ENCODE results near the gene OTOG.

OTOG gene

GRCh38 chr11:17548444-17548843, 1.4 kb downstream of the OTOG start:
- no peak for DNase-seq (ENCODE audit: low read depth in 1 of 2, low spot score in 1 of 2)
- H3K4me3 ChIP-seq (replicated peaks; ENCODE audit: insufficient read depth, low read length) = no peak overlapping the region
- H3K27ac ChIP-seq (replicated peaks) = no peak overlapping the region
- H3K27me3 ChIP-seq (ENCODE audit: insufficient read depth, poor library complexity, severe bottlenecking) = peaks cover 9% of the 10 kb centered on the region
- TF ChIP-seq REST (IDR thresholded peaks at IDR 0.05; ENCODE audit: insufficient replicate concordance, low read depth) (no peak), SPI1 (IDR thresholded peaks at IDR 0.05; ENCODE audit: borderline replicate concordance, low read depth) (no peak), POLR2AphosphoS5 (IDR thresholded peaks at IDR 0.05; ENCODE audit: low read depth) (no peak), GABPA (IDR thresholded peaks at IDR 0.05; ENCODE audit: low read depth) (no peak), CTCF (IDR thresholded peaks at IDR 0.05; ENCODE audit: insufficient read depth, low read length) (no peak)

GRCh38 chr11:17550450-17551346, 3.6 kb downstream of the OTOG start:
- Histone ChIP-seq H3K4me3 (replicated peaks; ENCODE audit: insufficient read depth, low read length) (no peak overlapping the region), H3K27ac (replicated peaks) (no peak overlapping the region), H3K27me3 (ENCODE audit: insufficient read depth, poor library complexity, severe bottlenecking) (peaks cover 4% of the 10 kb centered on the region)
- no peak for TF ChIP-seq CTCF (IDR thresholded peaks at IDR 0.05; ENCODE audit: insufficient read depth, low read length)
- no peak for TF ChIP-seq POLR2AphosphoS5 (IDR thresholded peaks at IDR 0.05; ENCODE audit: low read depth)
- no peak for TF ChIP-seq SPI1 (IDR thresholded peaks at IDR 0.05; ENCODE audit: borderline replicate concordance, low read depth)
- no peak for TF ChIP-seq GABPA (IDR thresholded peaks at IDR 0.05; ENCODE audit: low read depth)
- TF ChIP-seq REST (IDR thresholded peaks at IDR 0.05; ENCODE audit: insufficient replicate concordance, low read depth) = no peak
- DNase-seq (ENCODE audit: low read depth in 1 of 2, low spot score in 1 of 2) = no peak

- DNase-seq (ENCODE audit: low read depth in 1 of 2, low spot score in 1 of 2) = no peak
These were observed 4.4 kb downstream of the OTOG start for GRCh38 chr11:17551347-17552040.

More at GRCh38 chr11:17551347-17552040, 4.4 kb downstream of the OTOG start:
- TF ChIP-seq SPI1 (IDR thresholded peaks at IDR 0.05; ENCODE audit: borderline replicate concordance, low read depth) (no peak), REST (IDR thresholded peaks at IDR 0.05; ENCODE audit: insufficient replicate concordance, low read depth) (no peak), CTCF (IDR thresholded peaks at IDR 0.05; ENCODE audit: insufficient read depth, low read length) (no peak), GABPA (IDR thresholded peaks at IDR 0.05; ENCODE audit: low read depth) (no peak), POLR2AphosphoS5 (IDR thresholded peaks at IDR 0.05; ENCODE audit: low read depth) (no peak)
- no peak overlapping the region for H3K27ac ChIP-seq (replicated peaks)
- H3K4me3 ChIP-seq (replicated peaks; ENCODE audit: insufficient read depth, low read length) = no peak overlapping the region
- peaks cover 3% of the 10 kb centered on the region for H3K27me3 ChIP-seq (ENCODE audit: insufficient read depth, poor library complexity, severe bottlenecking)

Measured in HL-60 (cell line).